GM19438 (cell line): ENCODE data around the gene CKAP2L.

Source experiments
- ATAC-seq: cut with Tn5 transposase; IDR thresholded peaks from one replicate; pipeline ENCODE4 v1.9.1; 2021; ENCODE audit warnings: low read depth; ENCODE audit not compliant: unreplicated experiment

The CKAP2L gene, protein sequence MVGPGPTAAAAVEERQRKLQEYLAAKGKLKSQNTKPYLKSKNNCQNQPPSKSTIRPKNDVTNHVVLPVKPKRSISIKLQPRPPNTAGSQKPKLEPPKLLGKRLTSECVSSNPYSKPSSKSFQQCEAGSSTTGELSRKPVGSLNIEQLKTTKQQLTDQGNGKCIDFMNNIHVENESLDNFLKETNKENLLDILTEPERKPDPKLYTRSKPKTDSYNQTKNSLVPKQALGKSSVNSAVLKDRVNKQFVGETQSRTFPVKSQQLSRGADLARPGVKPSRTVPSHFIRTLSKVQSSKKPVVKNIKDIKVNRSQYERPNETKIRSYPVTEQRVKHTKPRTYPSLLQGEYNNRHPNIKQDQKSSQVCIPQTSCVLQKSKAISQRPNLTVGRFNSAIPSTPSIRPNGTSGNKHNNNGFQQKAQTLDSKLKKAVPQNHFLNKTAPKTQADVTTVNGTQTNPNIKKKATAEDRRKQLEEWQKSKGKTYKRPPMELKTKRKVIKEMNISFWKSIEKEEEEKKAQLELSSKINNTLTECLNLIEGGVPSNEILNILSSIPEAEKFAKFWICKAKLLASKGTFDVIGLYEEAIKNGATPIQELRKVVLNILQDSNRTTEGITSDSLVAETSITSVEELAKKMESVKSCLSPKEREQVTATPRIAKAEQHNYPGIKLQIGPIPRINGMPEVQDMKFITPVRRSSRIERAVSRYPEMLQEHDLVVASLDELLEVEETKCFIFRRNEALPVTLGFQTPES

DNA sequence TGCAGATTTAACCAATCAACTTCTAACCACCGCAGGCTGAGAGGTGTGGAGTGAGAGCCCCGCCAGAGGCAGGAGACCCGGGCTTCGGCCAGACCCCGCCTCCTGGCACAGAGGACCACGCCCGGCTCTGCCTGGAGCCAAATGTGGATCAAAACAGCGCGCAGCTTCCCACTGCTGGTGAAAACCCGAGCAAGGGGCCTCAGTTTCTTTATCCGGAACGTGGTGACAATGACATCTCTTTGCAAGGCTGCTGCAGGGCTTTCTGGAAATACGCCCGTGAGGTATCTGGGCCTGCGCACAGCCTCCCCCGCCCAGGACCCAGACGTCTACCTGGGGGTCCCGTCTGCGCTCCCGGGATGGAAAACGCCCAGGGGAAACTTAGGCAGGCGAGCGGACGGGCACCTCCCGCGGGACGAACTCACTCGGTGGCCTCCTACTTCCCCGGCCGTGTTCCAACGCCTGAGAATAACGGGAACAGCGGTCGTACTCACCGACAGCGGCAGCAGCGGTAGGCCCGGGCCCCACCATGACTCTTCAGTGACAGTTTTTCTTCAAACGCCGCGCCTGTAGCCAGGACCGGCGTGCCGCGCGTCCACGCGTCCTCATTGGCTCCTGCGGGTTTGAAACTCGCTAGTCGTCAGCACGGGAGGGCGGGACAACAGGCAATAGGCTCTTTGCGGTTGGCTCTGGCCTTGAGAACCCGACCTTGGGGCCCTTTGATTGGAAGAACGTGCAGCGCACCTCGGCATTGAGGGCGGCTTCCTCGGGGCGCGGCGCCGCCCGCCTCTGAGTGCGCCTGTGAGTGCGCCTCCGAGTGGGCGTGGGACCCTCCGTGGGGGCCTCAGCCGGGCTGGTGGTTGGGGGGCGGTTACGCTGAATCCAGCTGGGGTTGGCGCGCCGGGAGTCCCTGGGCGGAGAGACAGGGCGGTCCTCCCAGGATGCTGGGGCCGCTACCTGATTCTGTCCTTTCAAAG, at the start of gene CKAP2L:
TSS of gene CKAP2L (minus strand) at position 539 of the 974 bp plus-strand sequence. CDS start at position 528, 11 bp downstream.
- ATAC-seq, result peak; percentile 97

DNA sequence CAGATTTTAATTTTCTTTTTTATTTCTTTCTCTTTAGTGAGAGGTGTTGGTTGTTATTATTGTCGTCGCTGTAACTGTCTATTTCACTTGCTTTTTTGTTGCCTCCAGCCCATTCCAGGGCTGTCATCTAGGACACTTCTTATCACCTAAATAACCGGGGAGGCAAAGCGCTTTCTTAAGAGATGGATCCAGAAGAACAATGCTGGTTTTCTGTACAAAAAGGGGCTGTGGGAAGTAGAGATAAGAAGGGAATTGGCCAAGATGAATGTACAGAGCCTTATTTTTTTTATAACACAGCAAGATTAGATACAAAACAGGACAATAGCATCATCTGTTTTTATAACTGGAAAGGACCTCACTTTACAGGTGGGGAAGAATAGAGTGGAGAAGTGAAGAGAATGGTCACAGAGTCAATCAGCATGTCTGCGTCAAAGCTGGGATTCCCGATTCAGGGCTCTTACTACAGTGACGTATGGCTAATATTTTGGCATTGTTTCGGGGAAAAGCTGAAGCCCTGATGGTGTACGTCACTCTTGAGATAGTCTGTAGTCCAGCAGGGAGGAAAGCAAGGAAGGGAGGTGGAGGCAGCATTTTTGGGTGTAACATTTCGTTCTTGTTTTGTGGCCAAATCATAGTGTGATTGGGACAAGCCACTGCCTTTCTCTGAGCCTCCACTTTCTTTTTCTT, 49.0 kb upstream of the CKAP2L start:
- ATAC-seq, result no peak

DNA sequence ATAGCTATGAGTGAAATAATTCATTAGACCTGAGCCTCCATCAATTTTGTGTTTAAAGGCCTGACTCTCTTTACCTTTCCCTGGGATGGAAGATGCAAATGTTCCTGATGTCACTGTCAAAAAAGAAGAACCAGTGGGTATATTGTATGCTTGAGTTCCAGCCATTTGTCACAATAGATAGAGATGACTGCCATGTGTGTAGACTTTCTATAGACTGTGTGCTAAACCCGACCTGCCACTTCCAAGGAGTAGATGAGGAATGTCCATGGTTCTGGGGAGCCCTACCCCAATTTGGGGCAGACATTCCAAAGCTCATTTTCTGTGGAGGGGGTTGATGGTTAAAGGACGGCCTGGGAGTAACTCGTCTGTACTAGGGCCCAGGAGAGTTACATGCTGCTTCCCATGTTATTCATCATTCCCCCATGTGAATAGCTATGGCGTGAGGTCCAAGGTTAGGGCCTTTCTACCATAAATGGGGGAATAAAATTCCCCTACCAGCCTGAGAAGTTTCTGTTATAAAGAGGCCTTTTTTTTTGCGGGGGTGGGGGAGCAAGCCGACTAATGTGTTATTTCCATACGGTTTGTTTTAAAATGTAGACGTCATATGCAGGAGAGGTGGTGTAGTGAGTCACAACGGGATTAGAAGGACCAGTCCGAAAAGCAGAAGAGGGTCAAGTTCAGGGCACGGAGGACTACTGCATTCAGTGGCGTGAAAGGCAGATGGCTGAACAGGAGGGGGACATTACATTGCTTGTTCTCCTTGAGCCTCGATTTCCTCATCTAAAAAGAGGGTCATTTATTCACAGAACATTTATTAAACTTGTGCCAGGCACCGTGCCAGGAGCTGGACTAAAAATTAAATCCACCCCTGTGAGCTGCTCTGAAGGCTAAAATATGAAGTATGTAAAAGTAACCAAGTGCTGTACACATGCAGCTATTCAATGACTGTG, 48.2 kb upstream of the CKAP2L start:
- ATAC-seq, result no peak

DNA sequence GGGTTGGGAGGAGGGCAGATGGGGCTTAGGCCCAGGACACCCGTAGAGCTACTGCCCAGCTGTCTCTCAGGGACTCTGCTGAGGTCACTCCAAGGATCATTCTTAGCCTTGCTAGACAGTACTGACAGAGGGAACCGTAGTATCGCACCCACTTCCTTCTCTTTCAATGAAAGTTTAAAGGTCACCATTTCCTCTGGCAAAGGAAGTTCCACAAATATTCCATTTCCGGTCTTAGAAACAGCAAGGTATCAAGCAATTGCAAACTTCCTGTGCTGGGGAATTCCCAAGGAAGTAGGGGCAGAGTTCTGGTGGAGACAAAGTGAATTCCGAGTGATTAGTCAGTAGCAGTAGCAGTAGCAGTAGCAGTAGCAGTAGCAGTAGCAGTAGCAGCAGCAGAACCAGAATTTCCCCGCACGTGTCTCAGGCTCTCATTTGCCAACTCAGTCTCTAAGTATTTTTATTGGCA, 47.5 kb upstream of the CKAP2L start:
- ATAC-seq, result no peak

DNA sequence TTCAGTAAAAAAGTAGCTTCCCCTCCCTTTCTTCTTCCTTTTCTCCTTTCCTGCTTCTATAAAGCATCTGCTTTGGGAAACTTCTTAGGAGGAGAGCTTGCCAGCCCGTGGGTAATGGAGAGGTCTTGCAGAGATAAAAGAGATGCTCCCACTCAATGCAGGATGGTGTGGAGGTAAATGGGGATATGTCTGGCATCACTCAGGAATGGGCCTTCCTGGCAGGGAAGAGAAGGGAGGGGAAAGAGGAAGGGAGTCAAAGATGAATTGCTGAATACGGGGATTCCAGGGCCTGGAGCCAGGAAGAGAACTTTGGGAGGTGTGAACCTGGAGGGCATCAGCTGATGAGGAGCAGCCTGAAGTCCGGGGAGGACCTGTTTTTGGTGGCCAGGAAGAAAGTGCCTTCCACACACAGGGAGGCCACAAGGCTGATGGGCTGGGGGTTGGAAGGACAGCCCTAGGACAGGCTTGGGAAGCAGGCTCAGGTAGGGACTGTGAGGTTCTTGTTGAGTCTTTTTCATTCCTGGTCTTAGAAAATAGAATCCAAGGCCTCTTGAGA, 46.9 kb upstream of the CKAP2L start:
- no peak for ATAC-seq

DNA sequence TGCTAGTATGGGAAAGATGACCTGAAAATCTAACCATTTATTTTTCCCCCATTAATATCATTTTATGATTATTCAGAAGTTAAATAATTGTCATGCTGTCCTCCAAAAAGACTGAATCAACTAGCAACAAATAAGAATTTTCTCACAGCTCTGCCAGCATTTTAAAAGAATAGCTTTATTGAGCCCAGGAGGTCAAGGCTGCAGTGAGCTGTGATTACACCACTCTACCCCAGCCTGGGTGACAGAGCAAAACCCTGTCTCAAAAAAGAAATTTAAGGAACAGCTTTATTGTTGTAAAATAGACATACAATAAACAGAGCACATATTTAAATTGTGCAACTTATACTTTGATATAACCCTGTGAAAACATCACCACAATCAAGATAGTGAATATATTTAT, 44.7 kb upstream of the CKAP2L start:
- no peak for ATAC-seq

DNA sequence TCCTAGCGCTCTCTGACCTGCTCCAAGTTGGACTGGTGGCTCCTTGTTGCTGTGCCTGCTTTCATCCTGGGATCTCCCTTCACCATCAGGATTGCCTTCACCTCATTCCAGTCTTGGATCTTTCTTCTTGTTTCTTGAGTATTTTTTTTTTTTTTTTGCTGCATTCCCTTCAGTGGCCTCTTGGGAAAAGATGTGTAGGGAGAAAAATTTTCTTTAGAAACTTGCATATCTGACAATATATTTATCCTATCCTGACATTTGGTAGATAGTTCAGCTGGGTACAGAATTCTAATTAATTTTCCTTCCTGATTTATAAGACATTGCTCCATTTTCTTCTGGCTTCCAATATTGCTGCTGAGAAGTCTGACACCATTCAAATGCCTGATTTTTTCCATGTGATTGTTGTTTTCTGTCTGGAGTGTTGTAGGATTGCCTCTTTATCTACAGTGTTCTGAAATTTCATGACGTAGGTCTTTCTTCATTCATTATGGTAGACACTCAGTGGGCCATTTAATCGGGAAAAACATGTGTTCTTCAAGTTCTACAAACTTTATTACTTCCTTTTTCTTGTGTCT, 42.9 kb upstream of the CKAP2L start:
- ATAC-seq, result no peak

DNA sequence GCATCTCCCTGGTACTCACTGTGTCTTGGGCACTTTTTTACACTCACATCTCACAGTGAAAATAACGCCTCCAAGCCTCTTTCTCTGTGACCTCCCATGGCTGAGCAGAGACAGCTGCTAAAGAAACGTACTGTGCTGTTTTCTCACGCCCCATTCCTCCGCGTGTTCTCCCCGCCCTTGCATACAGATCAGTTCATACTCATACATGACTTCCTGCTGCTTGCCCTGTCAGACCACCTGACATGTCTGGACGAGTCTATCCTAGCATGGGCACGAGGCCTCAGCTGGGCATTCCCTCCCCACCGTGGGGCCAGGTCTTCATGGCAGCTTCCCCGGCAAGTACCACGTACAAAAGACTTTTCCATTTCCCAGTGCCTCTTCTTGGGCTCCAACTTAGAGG, 41.1 kb upstream of the CKAP2L start:
- peak; percentile 52 for ATAC-seq

DNA sequence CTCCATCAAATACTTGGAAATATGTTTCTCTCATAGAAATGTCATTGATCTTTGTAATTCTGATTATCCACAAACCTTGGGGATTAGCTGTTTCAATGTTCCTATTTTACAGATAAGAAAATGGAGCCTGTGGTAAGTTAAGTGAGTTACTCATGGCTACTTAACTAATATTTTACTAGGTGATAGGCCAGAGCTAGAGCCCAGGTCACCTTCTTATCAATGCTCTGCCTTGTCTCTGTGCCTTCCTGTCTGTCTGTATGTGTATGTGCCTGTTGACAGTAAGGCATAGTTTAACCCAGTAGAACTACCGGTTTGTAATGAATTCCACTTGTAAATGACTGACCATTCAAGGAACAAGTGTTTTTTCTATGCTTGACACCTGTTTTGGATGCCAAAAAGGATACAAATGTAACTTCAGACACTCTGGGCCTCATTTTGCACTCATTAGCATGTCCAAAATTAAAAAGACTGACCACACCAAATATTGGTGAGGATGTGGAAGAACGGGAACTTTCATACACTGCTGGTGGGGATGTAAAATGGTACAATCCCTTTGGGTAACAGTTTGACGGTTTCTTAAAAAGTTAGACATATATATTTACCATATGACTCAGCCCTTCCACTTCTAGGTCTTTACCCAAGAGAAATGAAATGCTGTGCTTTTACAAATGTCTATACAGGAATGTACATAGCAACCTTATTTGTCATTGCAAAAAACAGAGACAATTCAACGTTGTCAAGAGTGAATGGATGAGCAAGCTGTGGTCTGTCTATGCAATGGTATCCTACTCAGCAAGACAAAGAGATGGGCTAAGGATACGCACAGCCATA, 39.5 kb upstream of the CKAP2L start:
- no peak for ATAC-seq

DNA sequence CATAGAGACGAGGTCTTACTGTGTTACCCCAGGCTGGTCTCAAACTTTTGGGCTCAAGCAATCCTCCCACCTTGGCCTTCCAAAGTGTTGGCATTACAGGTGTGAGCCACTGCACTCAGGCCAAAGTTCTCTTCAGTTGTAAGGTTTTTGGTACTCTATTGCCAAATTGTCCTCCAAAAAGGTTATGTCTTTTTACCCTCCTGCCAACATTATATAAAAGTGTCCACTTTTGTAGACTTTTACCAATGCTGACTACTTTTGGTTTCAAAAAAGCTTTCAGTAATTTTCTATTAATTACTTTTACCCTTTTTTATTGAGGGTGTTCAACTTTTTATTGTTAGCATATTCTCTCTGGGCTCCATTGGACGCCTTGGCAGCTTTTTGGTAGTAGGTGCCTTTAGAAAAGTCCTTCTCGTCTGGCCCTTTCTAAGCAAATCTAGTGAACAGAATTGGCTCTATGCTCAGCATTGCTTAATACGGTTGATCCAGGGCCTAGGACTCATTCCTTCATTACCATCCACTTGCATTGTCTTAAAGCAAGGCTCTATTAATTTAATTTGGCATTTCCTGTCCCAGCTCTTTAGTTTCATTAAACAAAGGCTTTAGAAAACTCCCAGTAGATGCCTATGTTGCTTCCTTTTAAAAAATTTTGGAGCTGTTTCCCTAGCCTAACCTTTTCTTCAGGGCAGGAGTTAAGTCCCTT, 36.6 kb upstream of the CKAP2L start:
- no peak for ATAC-seq

DNA sequence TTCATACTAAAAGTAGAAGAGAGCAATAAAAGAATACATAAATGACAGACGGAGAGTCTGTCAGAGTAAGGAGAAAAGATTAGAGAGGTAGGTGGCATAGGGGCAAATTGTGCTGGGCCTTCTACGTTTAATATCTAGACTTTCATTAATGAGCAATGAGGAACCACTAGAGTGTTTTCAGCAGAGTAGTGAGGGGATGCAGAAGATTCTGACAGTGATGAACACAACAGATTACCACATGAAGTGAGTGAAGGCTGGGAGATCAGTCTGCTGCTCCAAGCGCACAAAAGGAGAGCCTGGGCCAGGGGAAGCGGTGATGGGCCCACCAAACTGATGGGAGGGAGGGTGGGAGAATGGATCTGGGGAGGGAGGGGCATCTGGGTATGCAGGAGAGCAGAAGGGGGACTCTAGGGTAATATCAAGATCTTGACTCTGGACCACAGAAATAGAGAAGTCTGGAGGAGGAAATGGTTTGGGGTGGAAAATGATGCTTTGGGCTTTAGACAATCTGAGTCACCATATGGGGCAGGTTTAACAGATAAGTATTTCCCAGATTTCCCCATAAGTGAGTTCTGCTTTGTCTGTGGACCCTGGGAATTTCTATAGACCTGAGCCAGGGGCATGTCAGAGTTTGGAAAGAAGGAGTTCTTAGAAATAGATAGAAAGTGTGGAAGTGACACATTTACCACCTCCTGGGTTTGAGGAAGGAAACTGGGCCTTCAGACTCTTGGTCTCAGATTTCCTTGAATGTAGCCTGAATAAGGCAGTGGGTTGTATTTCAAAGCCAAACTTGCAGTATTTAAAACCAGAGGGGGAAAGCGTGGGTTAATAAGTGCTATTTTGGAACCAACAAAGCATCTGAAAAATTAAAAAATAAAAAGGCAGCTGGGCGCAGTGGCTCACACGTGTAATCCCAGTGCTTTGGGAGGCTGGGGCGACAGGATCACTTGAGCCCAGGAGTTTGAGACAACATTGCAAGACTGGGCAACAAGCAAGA, 34.9 kb upstream of the CKAP2L start:
- no peak for ATAC-seq

DNA sequence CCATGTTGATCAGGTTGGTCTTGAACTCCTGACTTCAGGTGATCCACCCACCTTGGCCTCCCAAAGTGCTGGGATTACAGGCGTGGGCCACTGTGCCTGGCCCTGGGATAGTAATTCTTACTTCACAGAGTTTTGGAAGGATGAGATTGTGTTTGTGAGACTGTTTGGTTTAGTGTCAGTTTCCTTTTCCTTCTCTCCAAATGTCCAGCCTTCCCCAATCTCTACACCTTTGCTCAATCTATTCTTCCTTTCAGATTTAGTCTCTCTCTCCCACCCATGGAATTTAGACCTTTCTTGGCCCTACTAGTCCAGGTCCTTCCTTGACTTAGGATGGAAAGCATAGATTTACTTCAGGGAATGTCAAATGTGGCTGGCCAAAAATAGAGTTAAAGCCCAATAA, 32.1 kb upstream of the CKAP2L start:
- no peak for ATAC-seq

DNA sequence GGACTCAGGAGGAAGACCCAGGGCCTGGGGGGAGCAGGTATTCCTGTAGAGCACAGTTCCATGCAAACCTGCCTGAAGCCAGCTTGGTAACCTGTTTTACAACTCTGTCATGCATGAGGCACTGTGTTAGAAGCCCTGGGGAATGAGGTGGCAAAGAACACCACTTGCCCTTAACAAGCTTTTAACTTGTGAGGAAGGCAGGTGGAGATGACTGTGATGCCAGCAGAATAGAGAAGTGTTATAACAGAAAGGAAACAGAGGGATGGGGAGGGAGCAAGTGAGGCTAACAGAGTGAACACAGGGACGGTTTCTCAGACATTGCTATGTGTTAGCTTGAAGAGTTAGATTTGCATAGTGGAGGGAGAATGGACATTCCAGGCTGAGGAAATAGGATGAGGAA, 31.4 kb upstream of the CKAP2L start:
- no peak for ATAC-seq

DNA sequence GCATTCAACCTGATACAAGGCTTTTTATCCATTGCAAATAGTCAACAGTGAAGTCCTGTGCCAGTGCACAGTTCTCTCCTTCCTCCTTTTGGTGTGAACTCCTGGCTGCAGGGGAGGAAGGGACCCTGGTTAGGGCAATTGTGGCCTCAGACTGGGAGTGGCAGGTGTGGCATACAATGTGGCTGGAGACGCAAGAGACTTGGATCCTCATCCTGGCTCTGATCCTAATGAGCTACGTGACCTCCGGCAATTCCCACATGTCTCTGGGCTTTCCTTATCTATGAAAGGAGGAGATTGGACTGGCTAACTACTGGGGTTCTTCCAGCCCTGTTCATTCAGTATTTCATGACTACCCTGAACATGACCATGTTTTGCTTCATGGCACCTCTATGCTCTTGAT, 30.4 kb upstream of the CKAP2L start:
- ATAC-seq, result no peak

DNA sequence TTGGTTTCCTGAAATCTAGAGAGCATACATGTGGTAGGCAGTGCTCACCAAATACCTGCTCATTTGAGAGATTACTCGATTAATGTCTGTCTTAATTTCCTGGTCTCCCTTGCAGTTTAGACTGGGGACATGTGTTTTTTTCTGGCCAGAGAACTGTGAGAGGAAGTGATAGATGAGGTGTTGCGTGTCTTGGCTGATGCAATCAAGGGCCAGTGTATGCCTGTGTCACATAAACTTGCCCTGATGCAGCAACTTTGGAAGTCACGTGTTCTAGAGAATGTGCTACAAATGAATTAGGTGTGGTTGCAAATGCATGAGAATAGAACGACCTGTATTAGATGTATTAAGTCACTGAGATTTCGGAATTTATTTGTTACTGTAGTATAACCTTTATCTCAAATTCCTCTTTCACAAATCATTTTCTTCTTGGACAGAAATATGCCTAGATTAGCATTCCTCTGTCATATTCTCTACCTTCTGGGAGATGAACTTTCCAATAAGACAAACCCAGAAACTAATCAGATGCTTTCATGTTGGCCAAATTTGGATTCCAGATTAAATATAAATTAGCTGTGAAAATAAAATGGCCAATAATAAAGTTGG, 29.8 kb upstream of the CKAP2L start:
- ATAC-seq, result no peak
